Panc1 (cell line): ENCODE measurements around the gene BMI1. TPM values are rescaled to one million over a fixed set of nuclear protein-coding genes. Genes with fewer than 3 reads are reported as not detected.

Experiments
- ATAC-seq: fragments of 200-7000 bp; cut with Tn5 transposase; 2 replicates; pipeline ENCODE4 v1.9.1; 2020; ENCODE audit warnings: mild to moderate bottlenecking, moderate library complexity
- BruUV-seq: library from RNA; stranded (reverse); fragments of 400-500 nt; replicated peaks from 2 replicates; lab custom pipeline; 2021; lab: Mats Ljungman, UMichigan
- CTCF ChIA-PET: fragments of 300-600 bp; sonication (Branson Sonifier 250); formaldehyde crosslinking; loops from one replicate; lab custom pipeline; 2022; ENCODE audit warnings: antibody characterized with exemption; lab: Charles Lee
- POLR2A ChIA-PET: fragments of 300-600 bp; sonication (Branson Sonifier 250); formaldehyde crosslinking; loops from one replicate; lab custom pipeline; 2022; ENCODE audit warnings: antibody characterized with exemption; lab: Charles Lee
- DNase-seq: peaks from one replicate; pipeline ENCODE4 v3.0.0-alpha.2; 2010; ENCODE audit warnings: low read depth, low spot score
- H3K27ac ChIP-seq: 2 replicates; pipeline ENCODE4 v1.5.1; 2011; ENCODE audit warnings: mild to moderate bottlenecking, low read length, inconsistent platforms
- H3K27me3 ChIP-seq: fragments of 200-500 bp; sonication (Bioruptor generic); 2 replicates; pipeline ENCODE4 v1.6.0; 2014; ENCODE audit warnings: low read length, inconsistent platforms; ENCODE audit not compliant: control insufficient read depth, insufficient read depth
- H3K36me3 ChIP-seq: fragments of 200-500 bp; sonication (Bioruptor generic); 2 replicates; pipeline ENCODE4 v1.5.1; 2014; ENCODE audit warnings: inconsistent platforms, mild to moderate bottlenecking, low read length, moderate library complexity; ENCODE audit not compliant: control insufficient read depth, insufficient read depth
- H3K4me1 ChIP-seq: 2 replicates; pipeline ENCODE4 v1.5.1; 2011; ENCODE audit warnings: inconsistent platforms, mild to moderate bottlenecking, low read length, moderate library complexity; ENCODE audit not compliant: control insufficient read depth, insufficient read depth
- H3K4me3 ChIP-seq, 2 experiments: 2 replicates each; pipeline ENCODE4 v1.5.1; 2011 to 2012; ENCODE audit warnings: low read depth in 2 of 2, low read length in 2 of 2, mild to moderate bottlenecking in 2 of 2, inconsistent platforms in 1 of 2, moderate library complexity in 1 of 2
- H3K9me3 ChIP-seq: fragments of 200-500 bp; sonication (Bioruptor generic); 2 replicates; pipeline ENCODE4 v1.5.1; 2014; ENCODE audit warnings: low read depth, mild to moderate bottlenecking, inconsistent platforms, low read length, moderate library complexity; ENCODE audit not compliant: control insufficient read depth, insufficient read depth
- POLR2AphosphoS5 ChIP-seq: IDR thresholded peaks from 2 replicates; pipeline ENCODE4 v1.6.1; 2012; ENCODE audit warnings: mild to moderate bottlenecking, low read depth, low read length, moderate library complexity
- SIN3A ChIP-seq: IDR thresholded peaks from 2 replicates; pipeline ENCODE4 v1.6.1; 2012; ENCODE audit warnings: low read depth, mild to moderate bottlenecking, low read length, moderate library complexity, borderline replicate concordance; ENCODE audit not compliant: insufficient read depth
- TCF7L2 ChIP-seq: IDR thresholded peaks from 2 replicates; pipeline ENCODE4 v1.6.1; 2011; ENCODE audit warnings: mild to moderate bottlenecking, low read depth, low read length, inconsistent platforms
- in situ Hi-C: cut with HindIII; loops from 2 replicates; pipeline ENCODE4 v1.10.0; 2016; ENCODE audit warnings: low sequenced_read_pairs, low pct_unique_long_range_greater_than_20kb
- intact Hi-C: fragments of 100-400 bp; cut with micrococcal nuclease; formaldehyde crosslinking; loops from one replicate; pipeline ENCODE4 v1.10.0; 2022; ENCODE audit not compliant: unreplicated experiment
- total RNA-seq: library from RNA; stranded (reverse); gene quantifications from one replicate; pipeline ENCODE4 v1.2.1, GENCODE V29; 2021; ENCODE audit not compliant: unreplicated experiment
- TF ChIP-seq, protein P1 (sequence below): fragments of 450-650 bp; IDR thresholded peaks from 2 replicates; pipeline ENCODE4 v1.5.1; 2017; ENCODE audit warnings: mild to moderate bottlenecking
- TF ChIP-seq, protein P2 (sequence below), 2 experiments: IDR thresholded peaks; 2 replicates each; pipeline ENCODE4 v1.6.1; 2011 to 2012; ENCODE audit warnings: low read depth in 2 of 2, control low read depth in 1 of 2, low read length in 1 of 2, mild to moderate bottlenecking in 1 of 2, moderate library complexity in 1 of 2; ENCODE audit not compliant: insufficient read depth in 1 of 2

BMI1 gene
- total RNA-seq, 1 experiment from 2014 or later, result 55.1 TPM

DNA sequence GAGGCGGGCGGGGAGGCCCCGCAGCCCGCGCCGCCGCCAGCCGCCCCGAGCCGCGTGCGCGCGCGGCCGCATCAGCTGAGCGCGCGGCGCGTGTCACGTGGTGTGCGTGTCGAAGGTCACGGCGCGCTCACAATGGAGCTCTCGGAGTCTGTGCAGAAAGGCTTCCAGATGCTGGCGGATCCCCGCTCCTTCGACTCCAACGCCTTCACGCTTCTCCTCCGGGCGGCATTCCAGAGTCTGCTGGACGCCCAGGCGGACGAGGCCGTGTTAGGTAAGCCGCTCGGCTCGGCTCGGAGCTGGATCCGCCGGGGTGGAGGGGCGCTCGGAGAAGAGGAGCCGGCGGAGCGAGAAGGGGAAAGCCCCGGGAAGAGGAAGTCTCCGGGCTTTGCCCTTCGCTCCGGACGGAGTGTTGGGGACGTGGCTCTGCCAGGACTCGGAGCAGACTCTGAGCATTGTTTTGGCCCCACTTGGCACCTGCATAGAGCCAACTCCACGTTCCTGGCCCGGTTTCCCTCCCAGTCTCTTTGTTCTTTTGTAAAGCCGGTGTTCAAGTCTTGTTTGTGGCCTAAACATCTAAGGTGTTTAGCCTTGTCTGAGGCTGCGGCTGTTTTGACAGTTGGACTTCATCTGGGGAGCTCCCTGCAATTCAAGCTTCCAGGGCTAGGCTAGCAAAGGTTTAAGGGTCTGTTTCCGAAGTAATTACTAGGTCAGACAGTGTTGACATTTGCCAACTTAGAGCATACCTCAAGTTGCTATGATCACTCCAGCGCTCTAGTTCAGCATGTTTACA lies 4.4 kb upstream of the BMI1 start, which contains the start of gene COMMD3:
Gene COMMD3 (plus strand): TSS at position 103 of the 790 bp plus-strand sequence. CDS start 30 bp downstream, at position 133.
- intact Hi-C loops, result loop anchor here (5.0 kb wide), 1 partner anchor 324 kb away; no protein-coding TSS in a partner anchor
- peaks cover 11% of the 10 kb centered on the region for H3K4me1 ChIP-seq
- DNase-seq (no peak), ATAC-seq (peak; percentile 80)
- in situ Hi-C loops, result no loop called here
- TF ChIP-seq SIN3A (no peak; the same call in 1 of the 2 replicates), POLR2AphosphoS5 (peak; percentile 81), TCF7L2 (peak; percentile 56; the same call in 1 of the 2 replicates)
- TF ChIP-seq, protein P1, sequence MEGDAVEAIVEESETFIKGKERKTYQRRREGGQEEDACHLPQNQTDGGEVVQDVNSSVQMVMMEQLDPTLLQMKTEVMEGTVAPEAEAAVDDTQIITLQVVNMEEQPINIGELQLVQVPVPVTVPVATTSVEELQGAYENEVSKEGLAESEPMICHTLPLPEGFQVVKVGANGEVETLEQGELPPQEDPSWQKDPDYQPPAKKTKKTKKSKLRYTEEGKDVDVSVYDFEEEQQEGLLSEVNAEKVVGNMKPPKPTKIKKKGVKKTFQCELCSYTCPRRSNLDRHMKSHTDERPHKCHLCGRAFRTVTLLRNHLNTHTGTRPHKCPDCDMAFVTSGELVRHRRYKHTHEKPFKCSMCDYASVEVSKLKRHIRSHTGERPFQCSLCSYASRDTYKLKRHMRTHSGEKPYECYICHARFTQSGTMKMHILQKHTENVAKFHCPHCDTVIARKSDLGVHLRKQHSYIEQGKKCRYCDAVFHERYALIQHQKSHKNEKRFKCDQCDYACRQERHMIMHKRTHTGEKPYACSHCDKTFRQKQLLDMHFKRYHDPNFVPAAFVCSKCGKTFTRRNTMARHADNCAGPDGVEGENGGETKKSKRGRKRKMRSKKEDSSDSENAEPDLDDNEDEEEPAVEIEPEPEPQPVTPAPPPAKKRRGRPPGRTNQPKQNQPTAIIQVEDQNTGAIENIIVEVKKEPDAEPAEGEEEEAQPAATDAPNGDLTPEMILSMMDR, result no peak
- TF ChIP-seq, protein P2, sequence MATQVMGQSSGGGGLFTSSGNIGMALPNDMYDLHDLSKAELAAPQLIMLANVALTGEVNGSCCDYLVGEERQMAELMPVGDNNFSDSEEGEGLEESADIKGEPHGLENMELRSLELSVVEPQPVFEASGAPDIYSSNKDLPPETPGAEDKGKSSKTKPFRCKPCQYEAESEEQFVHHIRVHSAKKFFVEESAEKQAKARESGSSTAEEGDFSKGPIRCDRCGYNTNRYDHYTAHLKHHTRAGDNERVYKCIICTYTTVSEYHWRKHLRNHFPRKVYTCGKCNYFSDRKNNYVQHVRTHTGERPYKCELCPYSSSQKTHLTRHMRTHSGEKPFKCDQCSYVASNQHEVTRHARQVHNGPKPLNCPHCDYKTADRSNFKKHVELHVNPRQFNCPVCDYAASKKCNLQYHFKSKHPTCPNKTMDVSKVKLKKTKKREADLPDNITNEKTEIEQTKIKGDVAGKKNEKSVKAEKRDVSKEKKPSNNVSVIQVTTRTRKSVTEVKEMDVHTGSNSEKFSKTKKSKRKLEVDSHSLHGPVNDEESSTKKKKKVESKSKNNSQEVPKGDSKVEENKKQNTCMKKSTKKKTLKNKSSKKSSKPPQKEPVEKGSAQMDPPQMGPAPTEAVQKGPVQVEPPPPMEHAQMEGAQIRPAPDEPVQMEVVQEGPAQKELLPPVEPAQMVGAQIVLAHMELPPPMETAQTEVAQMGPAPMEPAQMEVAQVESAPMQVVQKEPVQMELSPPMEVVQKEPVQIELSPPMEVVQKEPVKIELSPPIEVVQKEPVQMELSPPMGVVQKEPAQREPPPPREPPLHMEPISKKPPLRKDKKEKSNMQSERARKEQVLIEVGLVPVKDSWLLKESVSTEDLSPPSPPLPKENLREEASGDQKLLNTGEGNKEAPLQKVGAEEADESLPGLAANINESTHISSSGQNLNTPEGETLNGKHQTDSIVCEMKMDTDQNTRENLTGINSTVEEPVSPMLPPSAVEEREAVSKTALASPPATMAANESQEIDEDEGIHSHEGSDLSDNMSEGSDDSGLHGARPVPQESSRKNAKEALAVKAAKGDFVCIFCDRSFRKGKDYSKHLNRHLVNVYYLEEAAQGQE (IDR thresholded peaks at IDR 0.05; ENCODE audit: insufficient read depth in 1 of 2, low read depth in 2 of 2, low read length in 1 of 2), result no peak
- H3K27ac ChIP-seq, result peak within 1 kb of the TSS; percentile 86
- peak within 1 kb of the TSS; percentile 58 to 72 for H3K4me3 ChIP-seq
- H3K27me3 ChIP-seq, result no peaks in the 10 kb centered on the region
- no peaks in the 10 kb centered on the region for H3K9me3 ChIP-seq
- H3K36me3 ChIP-seq, result no peaks in the 10 kb centered on the region; the same call in 1 of the 2 replicates
- ChIA-PET POLR2A (interaction anchor here (0.6 to 0.7 kb wide), 2 partner anchors 313 to 1431 kb away, joined by 4 read pairs; partner anchors contain the start of gene DNAJC1), CTCF (no interaction called here)
- no TSS peak for BruUV-seq

DNA sequence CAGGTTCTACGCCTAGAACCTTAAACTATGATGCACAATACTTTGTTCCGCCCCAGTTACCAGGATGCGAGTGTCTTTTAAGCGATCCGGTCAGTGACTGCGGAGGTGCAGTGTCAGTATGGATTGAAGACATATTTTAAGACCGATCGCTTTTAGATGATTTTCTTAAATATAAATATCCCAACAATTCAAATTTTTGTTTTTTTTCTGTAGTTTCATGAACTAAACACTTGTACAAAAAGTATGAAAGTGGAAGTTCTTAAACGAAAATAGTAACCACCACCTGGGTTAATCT lies 3.9 kb upstream of the BMI1 start:
- Histone ChIP-seq H3K27me3 (no peaks in the 10 kb centered on the region; the same call in 1 of the 2 replicates), H3K4me3 (peak overlapping the region; percentile 58 to 72), H3K4me1 (peaks cover 11% of the 10 kb centered on the region), H3K9me3 (no peaks in the 10 kb centered on the region), H3K36me3 (no peaks in the 10 kb centered on the region; the same call in 1 of the 2 replicates), H3K27ac (peak overlapping the region; percentile 86)
- no peak for DNase-seq
- in situ Hi-C loops (no loop called here), intact Hi-C loops (loop anchor here (5.0 kb wide), 1 partner anchor 325 kb away; no protein-coding TSS in a partner anchor)
- TF ChIP-seq SIN3A (no peak), POLR2AphosphoS5 (no peak), TCF7L2 (no peak)
- TF ChIP-seq, protein P1, result no peak
- TF ChIP-seq, protein P2 (IDR thresholded peaks at IDR 0.05; ENCODE audit: insufficient read depth in 1 of 2, low read depth in 2 of 2, low read length in 1 of 2), result no peak
- ChIA-PET CTCF (no interaction called here), POLR2A (interaction anchor here (0.7 kb wide), 1 partner anchor 314 kb away, joined by 4 read pairs; the partner anchor contains the start of gene DNAJC1)
- ATAC-seq, result peak; percentile 16
- BruUV-seq, result no TSS peak
